H1 (cell line): ENCODE measurements around the gene PIGL. TPM values are rescaled to one million over a fixed set of nuclear protein-coding genes. Genes with fewer than 3 reads are reported as not detected.

Experiments
- CTCF ChIA-PET: fragments of 300-600 bp; sonication (Branson Sonifier 250); formaldehyde crosslinking; loops from one replicate; lab custom pipeline; 2021; ENCODE audit not compliant: partially characterized antibody; lab: Charles Lee
- POLR2A ChIA-PET: fragments of 300-600 bp; sonication (Branson Sonifier 250); formaldehyde crosslinking; loops from one replicate; lab custom pipeline; 2021; ENCODE audit warnings: inconsistent platforms; ENCODE audit not compliant: partially characterized antibody; lab: Charles Lee
- DNase-seq, 2 experiments: peaks; one replicate each; pipeline versions ENCODE4 v3.0.0 to v3.0.0-alpha.2; 2010 to 2022; ENCODE audit warnings: low spot score in 2 of 2, low read depth in 1 of 2, mixed read lengths in 1 of 2
- FAIRE-seq: peaks from 2 replicates; lab custom pipeline; 2011; peaks lifted over from hg19 to GRCh38; lab: Jason Lieb, UNC
- H2AFZ ChIP-seq: 2 replicates; pipeline ENCODE4 v1.8.1; 2012; ENCODE audit warnings: low read length, inconsistent platforms
- H2AK5ac ChIP-seq: 2 replicates; pipeline ENCODE4 v1.6.1; 2013; ENCODE audit warnings: low read depth, low read length
- H2BK120ac ChIP-seq: replicated peaks from 2 replicates; pipeline ENCODE3; 2013; ENCODE audit warnings: low read depth, low read length, inconsistent platforms
- H2BK12ac ChIP-seq: 2 replicates; pipeline ENCODE4 v1.6.1; 2013; ENCODE audit warnings: low read depth, low read length
- H2BK15ac ChIP-seq: 2 replicates; pipeline ENCODE4 v1.6.1; 2013; ENCODE audit warnings: low read length
- H2BK20ac ChIP-seq: 2 replicates; pipeline ENCODE4 v1.6.1; 2013; ENCODE audit warnings: low read length
- H2BK5ac ChIP-seq: 2 replicates; pipeline ENCODE4 v1.6.1; 2013; ENCODE audit warnings: low read depth, low read length
- H3K14ac ChIP-seq: 2 replicates; pipeline ENCODE4 v1.6.1; 2013; ENCODE audit warnings: inconsistent platforms; ENCODE audit not compliant: insufficient read length
- H3K18ac ChIP-seq: 2 replicates; pipeline ENCODE4 v1.6.1; 2013; ENCODE audit warnings: low read length; ENCODE audit errors: extremely low read depth
- H3K23ac ChIP-seq: 2 replicates; pipeline ENCODE4 v1.6.1; 2013; ENCODE audit warnings: inconsistent platforms; ENCODE audit not compliant: insufficient read length
- H3K23me2 ChIP-seq: 2 replicates; pipeline ENCODE4 v1.6.1; 2013; ENCODE audit warnings: low read depth, low read length
- H3K27ac ChIP-seq: 2 replicates; pipeline ENCODE4 v1.6.1; 2011; ENCODE audit warnings: low read depth, low read length, inconsistent platforms
- H3K27me3 ChIP-seq, 4 experiments: replicated peaks in 1 of 4; 1 replicate in 1 of 4; 2 replicates in 3 of 4; pipeline versions ENCODE4 v1.6.1 to v1.8.1; 2011 to 2013; ENCODE audit warnings: low read length in 3 of 4, mild to moderate bottlenecking in 3 of 4, inconsistent platforms in 2 of 4, mixed read lengths in 2 of 4, moderate library complexity in 1 of 4; ENCODE audit not compliant: control insufficient read depth in 3 of 4, insufficient read depth in 3 of 4; ENCODE audit errors: extremely low read depth in 1 of 4
- H3K36me3 ChIP-seq, 4 experiments: 2 replicates each; pipeline versions ENCODE4 v1.6.1 to v1.8.1; 2011 to 2013; ENCODE audit warnings: mild to moderate bottlenecking in 4 of 4, low read length in 3 of 4, moderate library complexity in 2 of 4, control low read depth in 1 of 4, inconsistent platforms in 1 of 4; ENCODE audit not compliant: insufficient read depth in 4 of 4, control insufficient read depth in 2 of 4
- H3K4ac ChIP-seq: replicated peaks from 2 replicates; pipeline ENCODE3; 2013; ENCODE audit warnings: low read length, low read depth, mixed read lengths, inconsistent platforms; ENCODE audit not compliant: insufficient read length
- H3K4me1 ChIP-seq, 4 experiments: replicated peaks in 1 of 4; 1 replicate in 1 of 4; 2 replicates in 3 of 4; pipeline versions ENCODE4 v1.6.1 to v1.8.1; 2011 to 2013; ENCODE audit warnings: low read length in 3 of 4, inconsistent platforms in 2 of 4, mixed read lengths in 1 of 4; ENCODE audit not compliant: insufficient read depth in 4 of 4, control insufficient read depth in 3 of 4
- H3K4me2 ChIP-seq, 2 experiments: 2 replicates each; pipeline versions ENCODE4 v1.6.1 to v1.8.1; 2011 to 2013; ENCODE audit warnings: low read depth in 2 of 2, low read length in 2 of 2, control low read depth in 1 of 2, inconsistent platforms in 1 of 2, mild to moderate bottlenecking in 1 of 2; ENCODE audit not compliant: insufficient read depth in 1 of 2
- H3K4me3 ChIP-seq, 4 experiments: fragments of 200-600, 300-600 bp in 1 of 4; sonication (generic), shearing (Covaris generic), sonication (Bioruptor Twin) in 1 of 4; 2 replicates each; pipeline versions ENCODE4 v1.5.1 to v1.8.1; 2011 to 2016; ENCODE audit warnings: low read length in 4 of 4, low read depth in 3 of 4, control low read depth in 2 of 4, inconsistent platforms in 2 of 4, mild to moderate bottlenecking in 2 of 4, mixed read lengths in 1 of 4, moderate library complexity in 1 of 4; ENCODE audit not compliant: insufficient read depth in 2 of 4; ENCODE audit errors: extremely low read depth in 1 of 4
- H3K56ac ChIP-seq: replicated peaks from 2 replicates; pipeline ENCODE3; 2013; ENCODE audit warnings: low read depth, mild to moderate bottlenecking, mixed read lengths, low read length, inconsistent platforms; ENCODE audit not compliant: insufficient read length
- H3K79me1 ChIP-seq: 2 replicates; pipeline ENCODE4 v1.6.1; 2013; ENCODE audit warnings: low read depth, low read length, control low read depth
- H3K79me2 ChIP-seq, 2 experiments: 2 replicates each; pipeline versions ENCODE4 v1.6.1 to v1.8.1; 2012 to 2013; ENCODE audit warnings: low read length in 2 of 2, mild to moderate bottlenecking in 2 of 2, inconsistent platforms in 1 of 2; ENCODE audit not compliant: insufficient read depth in 2 of 2, control insufficient read depth in 1 of 2
- H3K9ac ChIP-seq, 4 experiments: replicated peaks in 1 of 4; 1 replicate in 1 of 4; 2 replicates in 3 of 4; pipeline versions ENCODE4 v1.6.1 to v1.8.1; 2011 to 2013; ENCODE audit warnings: low read depth in 3 of 4, low read length in 3 of 4, control low read depth in 2 of 4, mild to moderate bottlenecking in 2 of 4, moderate library complexity in 2 of 4, inconsistent platforms in 1 of 4; ENCODE audit errors: extremely low read depth in 1 of 4
- H3K9me3 ChIP-seq, 2 experiments: 2 replicates each; pipeline versions ENCODE4 v1.6.1 to v1.8.1; 2012 to 2013; ENCODE audit warnings: mild to moderate bottlenecking in 2 of 2, moderate library complexity in 2 of 2, control low read depth in 1 of 2, inconsistent platforms in 1 of 2, low read depth in 1 of 2, low read length in 1 of 2, mixed read lengths in 1 of 2; ENCODE audit not compliant: insufficient read depth in 2 of 2
- H4K20me1 ChIP-seq, 2 experiments: replicated peaks in 1 of 2; 2 replicates each; pipeline versions ENCODE3 to v1.8.1; 2011 to 2013; ENCODE audit warnings: inconsistent platforms in 2 of 2, low read length in 2 of 2, mild to moderate bottlenecking in 1 of 2; ENCODE audit not compliant: insufficient read depth in 2 of 2, control insufficient read depth in 1 of 2
- H4K5ac ChIP-seq: 2 replicates; pipeline ENCODE4 v1.6.1; 2013; ENCODE audit warnings: low read length, low read depth, mixed read lengths, inconsistent platforms; ENCODE audit not compliant: insufficient read length
- H4K8ac ChIP-seq: 2 replicates; pipeline ENCODE4 v1.8.0; 2013; ENCODE audit warnings: mild to moderate bottlenecking, moderate library complexity, low read length, inconsistent platforms; ENCODE audit not compliant: insufficient read depth; ENCODE audit errors: extremely low read depth
- H4K91ac ChIP-seq: replicated peaks from 2 replicates; pipeline ENCODE3; 2013; ENCODE audit warnings: low read length, mixed read lengths, inconsistent platforms; ENCODE audit not compliant: insufficient read length
- ATF3 ChIP-seq: IDR thresholded peaks from 2 replicates; pipeline ENCODE4 v1.6.1; 2011; ENCODE audit warnings: low read depth, mild to moderate bottlenecking, low read length; ENCODE audit not compliant: insufficient read depth
- BRCA1 ChIP-seq: IDR thresholded peaks from 2 replicates; pipeline ENCODE4 v1.6.1; 2012; ENCODE audit warnings: low read depth, low read length, improper control_type of control experiment
- CBX5 ChIP-seq: fragments of 300-800, 300-1000 bp; sonication (generic); IDR thresholded peaks from 2 replicates; pipeline ENCODE4 v1.7.1; 2016; ENCODE audit warnings: antibody characterized with exemption, low read length, low read depth
- CHD2 ChIP-seq: IDR thresholded peaks from 2 replicates; pipeline ENCODE4 v1.6.1; 2012; ENCODE audit warnings: low read length, improper control_type of control experiment
- CTBP2 ChIP-seq: IDR thresholded peaks from 2 replicates; pipeline ENCODE4 v1.7.0; 2011; ENCODE audit warnings: borderline replicate concordance, mild to moderate bottlenecking, moderate library complexity, mixed read lengths, low read length; ENCODE audit not compliant: insufficient read depth, insufficient read length
- FOSL1 ChIP-seq: IDR thresholded peaks from 2 replicates; pipeline ENCODE4 v1.6.1; 2011; ENCODE audit warnings: mild to moderate bottlenecking, low read depth, low read length, moderate library complexity; ENCODE audit not compliant: insufficient read depth
- JUN ChIP-seq: IDR thresholded peaks from 2 replicates; pipeline ENCODE4 v1.6.1; 2011; ENCODE audit warnings: low read depth, mild to moderate bottlenecking, improper control_type of control experiment, low read length
- KDM4A ChIP-seq: IDR thresholded peaks from one replicate; pipeline ENCODE4 v1.7.1; 2012; ENCODE audit warnings: low read depth, mild to moderate bottlenecking, moderate library complexity, low read length, inconsistent platforms; ENCODE audit not compliant: severe bottlenecking
- SAP30 ChIP-seq: fragments of 300-600 bp; sonication (generic); IDR thresholded peaks from 2 replicates; pipeline ENCODE4 v1.7.1; 2012; ENCODE audit warnings: low read length, moderate library complexity, mild to moderate bottlenecking, inconsistent platforms; ENCODE audit not compliant: insufficient read depth, insufficient replicate concordance
- SIX5 ChIP-seq: IDR thresholded peaks from 2 replicates; pipeline ENCODE4 v1.6.1; 2011; ENCODE audit warnings: mild to moderate bottlenecking, low read depth, low read length
- SRF ChIP-seq: IDR thresholded peaks from 2 replicates; pipeline ENCODE4 v1.6.1; 2011; ENCODE audit warnings: mild to moderate bottlenecking, low read depth, low read length, moderate library complexity
- TAF7 ChIP-seq: optimal IDR thresholded peaks from 2 replicates; pipeline ENCODE3; 2011; ENCODE audit warnings: low read depth, mild to moderate bottlenecking, inconsistent platforms, low read length, moderate library complexity, borderline replicate concordance
- TBP ChIP-seq: IDR thresholded peaks from 2 replicates; pipeline ENCODE4 v1.6.1; 2011; ENCODE audit warnings: low read depth, low read length, improper control_type of control experiment
- TEAD4 ChIP-seq: IDR thresholded peaks from 2 replicates; pipeline ENCODE4 v1.6.1; 2012; ENCODE audit warnings: low read depth, low read length, inconsistent platforms, mixed read lengths
- polyA plus RNA-seq, 7 experiments: library from polyadenylated mRNA; depleted of rRNA in 3 of 7; stranded (reverse) in 5 of 7; unstranded in 2 of 7; fragments of >200 nt in 5 of 7; fragments of 200-250 nt in 2 of 7; gene quantifications; 1 replicate in 5 of 7; 2 replicates in 1 of 7; 4 replicates in 1 of 7; pipeline versions ENCODE4 v1.2.1 to v1.2.3, GENCODE V29; 2011 to 2013; ENCODE audit warnings: missing spikeins in 2 of 7, mixed read lengths in 2 of 7
- total RNA-seq: library from RNA; stranded (reverse); fragmentation: NEBNext Ultra II Directional; extraction: Animal tissue kit (Norgen Biotek cat#: 25700); gene quantifications from 2 replicates; pipeline ENCODE4 v1.2.1, GENCODE V29; 2021

The PIGL gene
- total and polyA plus RNA-seq, 2 of the 8 experiments (the other 6 are each of a cell fraction or from before 2014, with no cell fraction given) = 28.4 to 30.8 TPM

- no peak overlapping the region for H2BK12ac ChIP-seq
- no peaks in the 10 kb centered on the region for H3K23me2 ChIP-seq
- no peak overlapping the region for H3K27ac ChIP-seq
- no peaks in the 10 kb centered on the region for H3K79me1 ChIP-seq
- no peak overlapping the region for H3K9ac ChIP-seq
- no peak overlapping the region for H4K5ac ChIP-seq
- no peak overlapping the region for H2BK20ac ChIP-seq
- H3K14ac ChIP-seq = no peak overlapping the region
- FAIRE-seq (no peak), DNase-seq (no peak)
- H3K18ac ChIP-seq = no peak overlapping the region
- H2AK5ac ChIP-seq = no peak overlapping the region
- CTCF ChIA-PET = interaction anchor here (0.8 to 5.1 kb wide), 19 partner anchors 8 to 157 kb away, joined by 3 to 51 read pairs (median 7); partner anchors contain the start of genes CENPV and TRPV2
- no peak overlapping the region for H3K23ac ChIP-seq
- no peak overlapping the region for H2AFZ ChIP-seq
- no peaks in the 10 kb centered on the region for H3K9me3 ChIP-seq
- H4K8ac ChIP-seq = no peak overlapping the region
- H2BK5ac ChIP-seq = no peak overlapping the region
- H3K27me3 ChIP-seq = no peaks in the 10 kb centered on the region
- H3K36me3 ChIP-seq = no peaks in the 10 kb centered on the region
- H2BK15ac ChIP-seq = no peak overlapping the region
- H3K4me2 ChIP-seq = no peak overlapping the region
- no peak overlapping the region for H3K4me3 ChIP-seq
- H3K79me2 ChIP-seq = no peaks in the 10 kb centered on the region
- H3K4ac ChIP-seq = no peak overlapping the region
- no peaks in the 10 kb centered on the region for H4K20me1 ChIP-seq
- peaks cover 0 to 2% (median 0%) of the 10 kb centered on the region in 4 experiments; a peak in 1 of 7 replicates for H3K4me1 ChIP-seq
- no peak overlapping the region for H3K56ac ChIP-seq
- H4K91ac ChIP-seq = no peak overlapping the region
- no peak overlapping the region for H2BK120ac ChIP-seq
- POLR2A ChIA-PET = interaction anchor here (1.0 to 2.9 kb wide), 7 partner anchors 14 to 150 kb away, joined by 3 to 14 read pairs (median 4); partner anchors contain the start of genes NCOR1 and UBB
- TF ChIP-seq KDM4A (no peak), SRF (no peak), SIX5 (no peak), TEAD4 (no peak), BRCA1 (no peak), ATF3 (no peak), TAF7 (no peak), CHD2 (no peak), FOSL1 (no peak), CBX5 (no peak), CTBP2 (no peak), JUN (no peak), SAP30 (no peak), TBP (no peak)
Measured at GRCh38 chr17:16364625-16365024, 147.6 kb downstream of the PIGL start.
